NCI-H1417 (cell line): ENCODE results near the gene CMTM4.
"Not testable (repeated sequence)": the region's sequence is repeated elsewhere in the genome, so short reads cannot be mapped to it uniquely, and the experiment has no call there.

ENCODE experiments used
- DNase-seq, 3 experiments: peaks; one replicate each; lab custom pipeline; 2025; lab: John Stamatoyannopoulos, UW

The CMTM4 gene

GRCh38 chr16:66673691-66674090, 22.9 kb downstream of the CMTM4 start:
- no peak for DNase-seq

GRCh38 chr16:66670691-66671388, 25.7 kb downstream of the CMTM4 start:
- no peak for DNase-seq

GRCh38 chr16:66668777-66669444, 27.6 kb downstream of the CMTM4 start:
- DNase-seq: no peak

- DNase-seq: no peak
These were observed 28.6 kb downstream of the CMTM4 start for GRCh38 chr16:66667944-66668343.

GRCh38 chr16:66662445-66663194, 33.9 kb downstream of the CMTM4 start:
- DNase-seq: peak in 1 of 3 experiments; percentile 8

- DNase-seq: not testable (repeated sequence)
These were observed 34.7 kb downstream of the CMTM4 start for GRCh38 chr16:66661671-66662346.

GRCh38 chr16:66661210-66661560, 35.4 kb downstream of the CMTM4 start:
- no peak for DNase-seq

GRCh38 chr16:66660422-66661209, 35.9 kb downstream of the CMTM4 start:
- peak in 2 of 3 experiments; percentile 67 to 85 for DNase-seq

- DNase-seq: no peak
These were observed 37.7 kb downstream of the CMTM4 start for GRCh38 chr16:66658860-66659190.

- no peak for DNase-seq
These were observed 38.2 kb downstream of the CMTM4 start for GRCh38 chr16:66658143-66658859.

- DNase-seq: no peak
These were observed 40.0 kb downstream of the CMTM4 start for GRCh38 chr16:66656547-66656946.

GRCh38 chr16:66653581-66654350, 42.8 kb downstream of the CMTM4 start:
- DNase-seq: no peak

GRCh38 chr16:66652661-66653360, 43.7 kb downstream of the CMTM4 start:
- no peak for DNase-seq

- peak in 1 of 3 experiments; percentile 32 for DNase-seq
These were observed 44.6 kb downstream of the CMTM4 start for GRCh38 chr16:66651965-66652364.

- DNase-seq: no peak
These were observed 45.1 kb downstream of the CMTM4 start for GRCh38 chr16:66651474-66651765.

- peak; percentile 82 to 98 (median 94) for DNase-seq
These were observed 45.7 kb downstream of the CMTM4 start for GRCh38 chr16:66650707-66651473.

- peak in 1 of 3 experiments; percentile 14 for DNase-seq
These were observed 46.8 kb downstream of the CMTM4 start for GRCh38 chr16:66649636-66650205.

GRCh38 chr16:66649167-66649566, 47.4 kb downstream of the CMTM4 start:
- no peak for DNase-seq

- DNase-seq: no peak
These were observed 48.7 kb downstream of the CMTM4 start for GRCh38 chr16:66647866-66648265.
